ENCODE data around the gene LPIN1.

- TF ChIP-seq CTCF (IDR thresholded peaks at IDR 0.05), result no peak
- TF ChIP-seq POLR2A (IDR thresholded peaks at IDR 0.05), result no peak
Measured at GRCh38 chr2:11719230-11719977, 27.0 kb upstream of the LPIN1 start.
